HG03521 (cell line): ENCODE data around the gene ZNF354C.

ENCODE experiments used
- ATAC-seq: cut with Tn5 transposase; IDR thresholded peaks from one replicate; pipeline ENCODE4 v1.9.1; 2021; ENCODE audit warnings: mild to moderate bottlenecking, moderate library complexity; ENCODE audit not compliant: unreplicated experiment

The ZNF354C gene

DNA sequence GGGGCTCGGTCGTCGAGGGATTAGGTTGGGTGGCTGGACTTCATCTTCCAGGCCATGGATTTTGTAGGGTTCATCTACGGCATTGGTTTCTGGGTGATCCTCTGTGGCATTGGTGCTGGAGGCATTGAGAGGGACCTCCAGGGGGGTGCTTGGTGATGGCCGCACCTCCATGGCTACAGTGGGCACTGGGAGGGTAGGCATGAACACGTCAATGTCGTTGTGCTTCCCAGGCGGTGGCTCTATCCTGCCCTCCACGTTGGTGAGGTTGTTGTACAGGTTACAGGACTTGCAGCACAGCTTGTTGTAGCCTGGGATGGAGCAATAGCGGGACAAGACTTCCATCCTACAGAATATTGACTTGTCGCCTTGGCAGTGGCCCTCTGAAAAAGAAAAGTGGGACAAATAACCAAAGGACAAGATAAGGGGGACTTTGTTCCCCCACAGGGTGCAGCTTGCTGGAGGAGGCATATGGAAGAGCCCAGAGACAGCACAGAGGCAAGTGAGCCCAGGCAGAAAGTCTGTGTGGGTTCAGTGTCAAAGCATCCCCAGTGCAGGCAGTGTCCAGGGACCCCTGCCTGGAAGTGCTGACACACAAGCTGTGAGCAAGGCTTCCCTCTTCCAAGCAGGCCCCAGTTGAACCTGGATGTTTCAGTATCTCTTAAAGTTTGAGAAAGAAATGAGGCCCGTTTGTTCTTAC, 53.9 kb downstream of the ZNF354C start:
- no peak for ATAC-seq

DNA sequence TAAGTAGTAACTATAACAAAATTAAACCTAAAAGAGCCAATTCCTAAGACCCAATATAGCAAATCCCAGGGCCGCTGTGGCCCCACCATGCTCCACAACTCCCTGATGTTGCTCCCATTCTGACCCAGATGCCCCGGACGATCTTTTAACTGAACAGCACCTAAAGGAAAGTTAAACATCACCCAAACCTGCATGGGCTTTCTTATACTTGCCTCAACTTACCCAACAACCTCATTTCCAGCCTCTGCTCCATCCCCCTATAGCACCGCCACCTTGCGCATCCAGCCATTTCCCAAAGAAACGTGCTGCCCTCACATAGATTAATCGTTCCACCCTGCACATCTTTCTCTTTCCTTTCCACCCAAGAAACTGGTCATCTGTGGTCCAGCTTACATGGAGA, 54.6 kb downstream of the ZNF354C start:
- ATAC-seq = no peak

DNA sequence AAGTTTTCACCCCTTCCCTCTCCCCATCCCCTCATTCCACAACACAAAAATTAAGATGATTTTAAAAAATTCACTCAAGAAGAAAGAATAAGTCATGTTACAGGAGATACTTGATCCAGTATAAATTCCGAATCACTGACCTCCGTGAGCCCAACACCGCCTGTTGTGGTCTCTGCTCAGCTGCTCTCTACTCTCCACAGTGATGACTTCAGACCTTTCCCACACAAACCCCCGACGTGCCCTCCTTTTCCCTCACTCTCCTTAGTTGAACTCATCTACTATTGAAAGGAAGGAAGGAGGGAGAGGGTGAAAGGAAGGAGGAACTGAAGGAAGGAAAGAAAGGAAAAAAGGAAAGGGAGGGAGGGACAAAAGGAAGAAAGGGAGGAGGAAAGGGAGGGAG, 55.1 kb downstream of the ZNF354C start:
- no peak for ATAC-seq

GRCh38 chr5:179115845-179116524, 55.8 kb downstream of the ZNF354C start:
- no peak for ATAC-seq

- no peak for ATAC-seq
Measured at GRCh38 chr5:179118338-179118737, 58.2 kb downstream of the ZNF354C start.

- ATAC-seq = no peak
Measured at GRCh38 chr5:179118756-179119414, 58.7 kb downstream of the ZNF354C start.

GRCh38 chr5:179119415-179120170, 59.4 kb downstream of the ZNF354C start:
- no peak for ATAC-seq

DNA sequence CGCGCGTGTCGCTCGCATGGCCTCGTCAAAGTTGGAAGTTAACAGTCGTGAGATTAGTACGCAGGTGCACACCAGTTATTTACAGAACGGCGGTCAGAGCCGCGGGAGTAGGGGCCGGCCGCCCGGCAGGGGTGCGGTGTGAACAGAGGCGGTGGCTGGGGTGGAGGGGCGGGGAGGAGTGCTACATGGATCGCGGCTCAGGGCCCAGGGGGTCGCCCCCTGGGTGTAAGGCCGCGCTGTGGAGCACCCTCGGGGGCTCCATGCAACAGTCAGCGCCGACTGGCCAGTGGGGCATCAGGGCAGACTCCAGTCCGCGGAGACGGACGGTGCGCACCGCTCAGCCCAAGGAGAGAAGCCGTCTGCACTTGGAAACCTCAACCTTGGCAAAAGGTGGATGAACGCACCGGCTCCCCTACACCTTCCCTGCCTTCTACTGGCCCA, 60.3 kb downstream of the ZNF354C start:
- ATAC-seq = no peak

GRCh38 chr5:179120951-179121666, 60.9 kb downstream of the ZNF354C start:
- no peak for ATAC-seq

DNA sequence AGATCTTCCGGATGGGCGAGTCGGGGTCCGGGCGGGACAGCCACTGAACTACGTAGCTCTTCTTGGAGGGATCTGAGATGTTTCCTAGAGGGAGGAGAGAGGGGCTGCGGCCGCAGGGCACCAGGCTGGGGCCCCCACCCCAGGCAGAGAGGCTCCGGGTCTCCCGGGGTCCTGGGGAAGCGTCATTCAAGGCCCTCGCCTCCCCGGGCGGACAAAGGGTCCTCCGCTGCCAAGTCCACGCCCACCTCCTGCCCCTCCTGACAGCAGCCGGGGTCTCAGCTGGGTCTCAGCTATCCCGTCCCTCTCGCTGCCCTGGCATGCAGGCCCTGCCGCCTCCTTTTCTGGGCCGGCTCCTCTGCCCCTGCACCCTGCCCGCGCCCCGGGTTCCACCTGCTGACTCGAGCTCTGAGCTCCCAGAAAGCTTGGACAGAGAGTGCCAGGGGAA, 61.5 kb downstream of the ZNF354C start:
- no peak for ATAC-seq

DNA sequence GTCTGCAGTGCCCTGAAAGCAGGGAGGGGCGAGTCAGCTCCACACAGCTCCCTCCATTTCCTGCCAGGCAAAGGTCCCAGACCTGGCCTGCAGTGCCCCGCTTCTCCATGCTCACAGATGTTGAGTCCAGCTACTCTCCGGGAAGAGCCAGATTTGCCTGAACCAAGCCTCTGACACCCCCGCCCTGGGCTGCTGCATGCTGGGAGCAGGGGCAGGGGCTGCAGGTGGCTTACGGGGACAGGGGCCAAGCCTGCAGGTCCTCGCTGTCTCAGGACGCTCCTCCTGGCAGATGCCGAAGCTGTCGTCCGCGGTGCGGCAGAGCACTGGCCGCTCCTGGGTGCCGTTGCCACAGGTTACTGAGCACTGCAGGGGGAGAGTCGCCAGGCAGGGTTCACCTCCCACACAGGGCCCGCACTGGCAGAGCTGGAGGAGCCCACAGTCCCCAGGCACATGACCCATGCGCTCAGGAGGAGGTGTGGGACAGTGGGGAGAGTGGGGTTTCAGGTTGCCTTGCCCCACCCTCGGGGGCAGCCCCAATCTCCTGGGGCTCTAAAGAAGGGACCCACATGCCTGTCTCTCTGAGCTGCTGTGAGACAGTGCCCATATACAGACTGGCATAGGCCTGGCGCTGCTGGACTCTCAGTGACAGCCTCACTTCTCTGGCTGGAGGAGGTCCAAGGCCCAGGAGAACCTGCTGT, 62.4 kb downstream of the ZNF354C start:
- ATAC-seq = no peak

DNA sequence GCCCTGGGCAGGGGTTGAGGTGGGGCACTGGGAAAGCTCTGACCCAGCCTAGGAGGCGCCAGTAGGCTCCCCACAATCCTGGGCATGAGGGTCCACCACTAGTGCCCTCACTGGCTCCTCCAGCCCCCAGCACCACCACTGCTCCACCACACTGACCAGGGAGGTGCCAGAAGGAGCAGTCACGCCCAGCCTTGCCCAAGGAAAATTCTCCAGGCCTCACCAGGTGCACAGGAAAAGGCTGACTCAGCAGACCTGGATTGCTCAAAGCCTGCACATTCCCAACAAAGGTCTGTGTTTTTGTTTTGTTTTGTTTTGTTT, 62.9 kb downstream of the ZNF354C start:
- ATAC-seq = no peak

DNA sequence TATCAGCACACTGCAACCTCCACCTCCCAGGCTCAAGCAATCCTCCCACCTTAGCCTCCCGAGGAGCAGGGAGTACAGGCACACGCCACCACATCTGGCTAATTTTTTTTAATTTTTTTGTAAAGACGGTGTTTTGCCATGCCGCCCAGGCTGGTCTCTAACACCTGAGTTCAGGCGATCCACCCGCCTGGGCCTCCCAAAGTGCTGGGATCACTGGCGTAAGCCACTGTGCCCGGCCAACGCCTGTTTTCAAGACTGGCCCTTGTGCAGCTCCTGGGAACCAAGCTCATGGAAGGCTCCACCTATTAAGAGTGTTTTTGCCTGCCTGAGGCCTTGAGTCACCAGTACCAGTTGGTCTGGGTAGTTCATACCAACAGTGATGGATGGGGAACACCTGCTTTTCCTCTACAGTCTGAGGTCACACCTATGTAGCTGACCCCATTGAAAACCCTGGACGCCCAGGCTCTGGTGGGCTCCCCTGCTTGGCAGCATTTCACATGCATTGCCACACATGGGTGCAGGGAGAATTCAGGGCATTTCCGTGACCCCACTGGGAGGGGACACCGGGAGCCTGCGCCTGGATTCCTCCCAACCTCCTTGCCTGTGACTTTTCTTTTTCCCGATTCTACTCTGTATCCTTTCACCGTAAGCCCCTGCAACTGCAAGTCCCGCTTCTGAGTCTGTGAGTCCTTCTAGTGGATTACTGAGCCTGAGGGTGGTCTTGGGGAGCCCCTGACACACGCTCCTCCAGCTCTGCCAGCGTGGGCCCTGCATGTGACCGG, 63.5 kb downstream of the ZNF354C start:
- ATAC-seq = no peak

- ATAC-seq = no peak
Measured at GRCh38 chr5:179124273-179124852, 64.2 kb downstream of the ZNF354C start.

DNA sequence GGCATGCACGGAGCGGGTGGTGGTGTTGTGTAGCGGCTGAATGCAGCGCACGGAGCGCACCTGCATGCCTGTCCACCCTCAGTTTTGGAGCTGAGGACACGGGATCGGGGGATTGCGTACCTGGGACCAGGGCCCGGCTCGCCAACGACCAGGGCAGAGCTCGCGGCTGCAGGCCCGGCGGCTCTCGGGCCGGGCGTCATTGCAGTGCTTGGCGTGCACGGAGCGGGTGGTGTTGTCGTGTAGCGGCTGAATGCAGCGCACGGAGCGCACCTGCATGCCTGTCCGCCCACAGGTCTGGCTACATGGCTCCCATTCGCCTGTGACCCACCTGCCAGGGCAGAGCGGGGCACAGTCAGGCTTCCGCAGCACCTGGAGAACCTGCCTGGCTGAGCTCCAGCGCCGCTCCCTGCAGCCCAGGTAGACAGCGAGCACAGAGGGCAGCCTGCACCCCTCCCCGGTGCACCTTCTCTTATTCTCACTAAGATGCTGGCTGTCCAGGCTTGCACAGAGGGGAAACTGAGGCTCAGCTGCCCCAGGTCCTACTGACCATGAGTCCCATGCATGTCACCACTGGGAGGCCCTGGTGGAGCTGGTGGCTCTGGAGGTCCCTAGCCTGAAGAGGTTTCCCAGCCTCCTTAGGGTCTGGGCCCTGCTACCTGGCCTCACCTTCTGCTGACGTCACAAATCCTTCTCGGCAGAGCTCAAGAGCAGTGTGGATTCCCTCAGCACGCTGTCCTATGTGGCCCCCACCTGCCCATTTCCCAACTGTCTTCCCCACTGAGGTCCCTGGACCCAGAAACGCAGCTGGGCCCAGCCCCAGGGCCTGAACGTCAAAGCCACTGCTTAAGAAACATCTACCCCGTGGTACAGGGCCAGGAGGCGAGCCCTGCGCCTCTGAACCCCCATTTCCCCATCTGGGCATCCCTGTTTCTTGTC, 64.9 kb downstream of the ZNF354C start:
- ATAC-seq = no peak

DNA sequence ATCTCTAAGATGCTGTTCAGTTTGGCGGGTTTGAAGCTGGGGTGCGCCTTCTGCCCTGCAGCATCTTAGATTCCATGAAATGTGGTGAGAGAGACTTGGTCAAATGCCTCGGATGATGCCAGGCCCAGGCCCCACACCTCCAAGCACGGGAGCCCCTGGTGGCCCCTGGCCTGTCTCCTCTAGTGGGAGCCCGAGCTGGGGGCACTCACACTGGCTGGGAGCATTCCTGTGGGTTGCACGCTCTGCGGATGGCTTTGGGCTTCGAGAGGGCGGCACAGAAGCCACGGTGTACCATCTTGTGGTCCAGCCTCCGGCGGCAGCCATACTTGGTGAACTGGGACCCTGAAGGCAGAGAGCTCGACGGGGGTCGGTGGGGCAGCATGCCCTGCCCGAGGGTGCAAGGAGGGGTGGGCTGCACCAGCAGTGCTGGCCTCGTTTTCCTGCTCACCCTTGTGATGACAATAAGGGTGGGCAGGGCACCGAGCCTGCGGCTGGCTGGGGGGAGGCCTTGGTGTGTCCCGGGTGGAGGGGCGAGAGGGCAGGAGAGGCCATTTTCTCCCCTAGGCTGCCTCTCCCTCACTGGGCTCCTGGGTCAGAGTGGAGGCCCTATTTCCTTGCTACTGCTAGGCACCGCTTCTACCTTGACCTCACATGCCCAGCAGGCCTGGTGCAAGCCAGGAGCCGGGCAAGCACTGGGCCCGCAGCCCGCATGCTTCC, 65.8 kb downstream of the ZNF354C start:
- no peak for ATAC-seq

- ATAC-seq = no peak
Measured at GRCh38 chr5:179126506-179126991, 66.4 kb downstream of the ZNF354C start.
